HG02885 (cell line): ENCODE data around the gene ZNF669.
"Not testable (repeated sequence)": the region's sequence is repeated elsewhere in the genome, so short reads cannot be mapped to it uniquely, and the experiment has no call there.

Experiments
- ATAC-seq: cut with Tn5 transposase; IDR thresholded peaks from one replicate; pipeline ENCODE4 v1.9.1; 2021; ENCODE audit warnings: mild to moderate bottlenecking; ENCODE audit not compliant: unreplicated experiment, poor library complexity

Gene ZNF669

GRCh38 chr1:247103859-247104591 lies at the start of gene ZNF669:
ZNF669 (minus strand) TSS chr1:247104356; CDS start chr1:247104199, 157 bp downstream.
- peak; percentile 99 for ATAC-seq

- no peak for ATAC-seq
Measured at GRCh38 chr1:247147781-247148180, 43.6 kb upstream of the ZNF669 start.

- not testable (repeated sequence) for ATAC-seq
Measured at GRCh38 chr1:247147120-247147519, 43.0 kb upstream of the ZNF669 start.

GRCh38 chr1:247146671-247147070 lies 42.5 kb upstream of the ZNF669 start:
- no peak for ATAC-seq

GRCh38 chr1:247145279-247145678 lies 41.1 kb upstream of the ZNF669 start:
- ATAC-seq = no peak

GRCh38 chr1:247139557-247139956 lies 35.4 kb upstream of the ZNF669 start:
- ATAC-seq = not testable (repeated sequence)

- ATAC-seq = no peak
Measured at GRCh38 chr1:247131236-247131635, 27.1 kb upstream of the ZNF669 start.

- not testable (repeated sequence) for ATAC-seq
Measured at GRCh38 chr1:247127519-247128282, 23.5 kb upstream of the ZNF669 start.

GRCh38 chr1:247126601-247127000 lies 22.4 kb upstream of the ZNF669 start:
- ATAC-seq = peak; percentile 66

GRCh38 chr1:247126166-247126565 lies 22.0 kb upstream of the ZNF669 start:
- ATAC-seq = peak; percentile 98

GRCh38 chr1:247121382-247121781 lies 17.2 kb upstream of the ZNF669 start:
- ATAC-seq = no peak

- ATAC-seq = not testable (repeated sequence)
Measured at GRCh38 chr1:247120408-247120668, 16.2 kb upstream of the ZNF669 start.

- no peak for ATAC-seq
Measured at GRCh38 chr1:247119600-247120407, 15.6 kb upstream of the ZNF669 start.

GRCh38 chr1:247118946-247119446 lies 14.8 kb upstream of the ZNF669 start:
- ATAC-seq = no peak

GRCh38 chr1:247115545-247115944 lies 11.4 kb upstream of the ZNF669 start:
- ATAC-seq = no peak

GRCh38 chr1:247115141-247115510 lies 11.0 kb upstream of the ZNF669 start:
- ATAC-seq = no peak

GRCh38 chr1:247114351-247115140 lies 10.4 kb upstream of the ZNF669 start:
- ATAC-seq = no peak

GRCh38 chr1:247113733-247114271 lies 9.6 kb upstream of the ZNF669 start:
- ATAC-seq = no peak

- no peak for ATAC-seq
Measured at GRCh38 chr1:247113094-247113497, 8.9 kb upstream of the ZNF669 start.

GRCh38 chr1:247112479-247112781 lies 8.3 kb upstream of the ZNF669 start:
- no peak for ATAC-seq
